ENCODE results near the gene STPG2. TPM values are rescaled to one million over a fixed set of nuclear protein-coding genes. Genes with fewer than 3 reads are reported as not detected.

Gene STPG2
- total and polyA plus RNA-seq, 10 of the 15 experiments (the other 5 are each of a cell fraction or from before 2014, with no cell fraction given): 0.13 to 0.24 TPM; not detected in 8

DNA sequence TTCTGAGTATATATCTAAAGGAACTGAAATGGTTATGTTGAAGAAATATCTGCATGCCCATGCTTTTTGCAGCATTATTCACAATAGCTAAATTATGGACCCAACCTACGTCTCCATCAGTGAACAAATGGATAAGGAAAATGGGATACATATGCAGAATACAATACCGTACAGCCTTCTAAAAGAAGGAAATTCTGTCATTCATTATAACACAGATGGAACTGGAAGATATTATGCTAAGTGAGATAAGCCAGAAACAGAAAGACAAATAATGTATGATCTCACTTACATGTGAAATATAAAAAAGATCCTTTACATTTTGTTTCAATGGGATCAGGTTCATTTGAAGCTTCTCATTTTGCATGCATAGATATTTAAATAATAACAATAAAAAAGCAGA, 263.3 kb downstream of the STPG2 start:
- intact Hi-C loops (cut with micrococcal nuclease; ENCODE audit: unreplicated experiment): no loop called here
- ChIA-PET RAD21 (ENCODE audit: unreplicated experiment) (no interaction called here), CTCF (no interaction called here), SMC1A (ENCODE audit: uncharacterized antibody, unreplicated experiment) (no interaction called here), POLR2A (no interaction called here)
- Histone ChIP-seq H3K79me2 (ENCODE audit: control insufficient read depth, insufficient read depth, low read length) (no peaks in the 10 kb centered on the region), H4K20me1 (ENCODE audit: control insufficient read depth, insufficient read depth) (no peaks in the 10 kb centered on the region), H3K9me3 (replicated peaks; ENCODE audit: control insufficient read depth, insufficient read depth, low read length) (no peaks in the 10 kb centered on the region), H2AFZ (ENCODE audit: control insufficient read depth, low read depth, low read length) (no peak overlapping the region), H3K27ac (ENCODE audit: control insufficient read depth, insufficient read depth) (no peak overlapping the region), H3K4me3 (no peak overlapping the region), H3K27me3 (replicated peaks in 1 of 2; ENCODE audit: control insufficient read depth in 2 of 2, insufficient read depth in 2 of 2, low read length in 1 of 2) (no peaks in the 10 kb centered on the region), H3K9ac (ENCODE audit: control insufficient read depth, insufficient read depth, low read length) (no peak overlapping the region), H3K4me1 (ENCODE audit: control insufficient read depth, insufficient read depth, low read length) (no peaks in the 10 kb centered on the region), H3K4me2 (ENCODE audit: control insufficient read depth, insufficient read depth) (no peak overlapping the region), H3K36me3 (ENCODE audit: control insufficient read depth in 2 of 2, insufficient read depth in 2 of 2, low read length in 1 of 2) (no peaks in the 10 kb centered on the region)
- ATAC-seq (no peak), FAIRE-seq (no peak), DNase-seq (ENCODE audit: low read depth, low spot score) (no peak)
- no TSS peak for BruUV-seq (replicated peaks)
- 23% methylated on average over 2 of the region's 2 CpGs for WGBS (ENCODE audit: insufficient coverage, insufficient replicate concordance, low lambda C conversion rate, missing lambda C conversion rate)
- in situ Hi-C loops (cut with MboI): no loop called here
- TF ChIP-seq, protein P1, sequence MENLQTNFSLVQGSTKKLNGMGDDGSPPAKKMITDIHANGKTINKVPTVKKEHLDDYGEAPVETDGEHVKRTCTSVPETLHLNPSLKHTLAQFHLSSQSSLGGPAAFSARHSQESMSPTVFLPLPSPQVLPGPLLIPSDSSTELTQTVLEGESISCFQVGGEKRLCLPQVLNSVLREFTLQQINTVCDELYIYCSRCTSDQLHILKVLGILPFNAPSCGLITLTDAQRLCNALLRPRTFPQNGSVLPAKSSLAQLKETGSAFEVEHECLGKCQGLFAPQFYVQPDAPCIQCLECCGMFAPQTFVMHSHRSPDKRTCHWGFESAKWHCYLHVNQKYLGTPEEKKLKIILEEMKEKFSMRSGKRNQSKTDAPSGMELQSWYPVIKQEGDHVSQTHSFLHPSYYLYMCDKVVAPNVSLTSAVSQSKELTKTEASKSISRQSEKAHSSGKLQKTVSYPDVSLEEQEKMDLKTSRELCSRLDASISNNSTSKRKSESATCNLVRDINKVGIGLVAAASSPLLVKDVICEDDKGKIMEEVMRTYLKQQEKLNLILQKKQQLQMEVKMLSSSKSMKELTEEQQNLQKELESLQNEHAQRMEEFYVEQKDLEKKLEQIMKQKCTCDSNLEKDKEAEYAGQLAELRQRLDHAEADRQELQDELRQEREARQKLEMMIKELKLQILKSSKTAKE (IDR thresholded peaks at IDR 0.05; ENCODE audit: low read depth, poor library complexity, severe bottlenecking): no peak
- TF ChIP-seq MXI1 (IDR thresholded peaks at IDR 0.05; ENCODE audit: low read depth, low read length) (no peak), STAT1 (conservative IDR thresholded peaks at IDR 0.05) (no peak), CBX3 (IDR thresholded peaks at IDR 0.05; ENCODE audit: borderline replicate concordance, low read depth) (no peak), CHD2 (IDR thresholded peaks at IDR 0.05; ENCODE audit: borderline replicate concordance, low read depth, low read length) (no peak), RFX5 (IDR thresholded peaks at IDR 0.05; ENCODE audit: low read depth, low read length) (no peak), HDAC2 (IDR thresholded peaks at IDR 0.05) (no peak), POLR2AphosphoS2 (IDR thresholded peaks at IDR 0.05; ENCODE audit: low read depth, low read length) (no peak), TARDBP (IDR thresholded peaks at IDR 0.05; ENCODE audit: borderline replicate concordance) (no peak), EGR1 (IDR thresholded peaks at IDR 0.05; ENCODE audit: borderline replicate concordance in 1 of 2, low read depth in 2 of 2, low read length in 2 of 2) (no peak), FOXK2 (IDR thresholded peaks at IDR 0.05) (no peak), ZNF207 (IDR thresholded peaks at IDR 0.05; ENCODE audit: borderline replicate concordance) (no peak), JUND (IDR thresholded peaks at IDR 0.05; ENCODE audit: low read depth, low read length) (no peak), NFYB (IDR thresholded peaks at IDR 0.05; ENCODE audit: insufficient read depth, low read depth, low read length) (no peak)
- TF ChIP-seq, protein P2, sequence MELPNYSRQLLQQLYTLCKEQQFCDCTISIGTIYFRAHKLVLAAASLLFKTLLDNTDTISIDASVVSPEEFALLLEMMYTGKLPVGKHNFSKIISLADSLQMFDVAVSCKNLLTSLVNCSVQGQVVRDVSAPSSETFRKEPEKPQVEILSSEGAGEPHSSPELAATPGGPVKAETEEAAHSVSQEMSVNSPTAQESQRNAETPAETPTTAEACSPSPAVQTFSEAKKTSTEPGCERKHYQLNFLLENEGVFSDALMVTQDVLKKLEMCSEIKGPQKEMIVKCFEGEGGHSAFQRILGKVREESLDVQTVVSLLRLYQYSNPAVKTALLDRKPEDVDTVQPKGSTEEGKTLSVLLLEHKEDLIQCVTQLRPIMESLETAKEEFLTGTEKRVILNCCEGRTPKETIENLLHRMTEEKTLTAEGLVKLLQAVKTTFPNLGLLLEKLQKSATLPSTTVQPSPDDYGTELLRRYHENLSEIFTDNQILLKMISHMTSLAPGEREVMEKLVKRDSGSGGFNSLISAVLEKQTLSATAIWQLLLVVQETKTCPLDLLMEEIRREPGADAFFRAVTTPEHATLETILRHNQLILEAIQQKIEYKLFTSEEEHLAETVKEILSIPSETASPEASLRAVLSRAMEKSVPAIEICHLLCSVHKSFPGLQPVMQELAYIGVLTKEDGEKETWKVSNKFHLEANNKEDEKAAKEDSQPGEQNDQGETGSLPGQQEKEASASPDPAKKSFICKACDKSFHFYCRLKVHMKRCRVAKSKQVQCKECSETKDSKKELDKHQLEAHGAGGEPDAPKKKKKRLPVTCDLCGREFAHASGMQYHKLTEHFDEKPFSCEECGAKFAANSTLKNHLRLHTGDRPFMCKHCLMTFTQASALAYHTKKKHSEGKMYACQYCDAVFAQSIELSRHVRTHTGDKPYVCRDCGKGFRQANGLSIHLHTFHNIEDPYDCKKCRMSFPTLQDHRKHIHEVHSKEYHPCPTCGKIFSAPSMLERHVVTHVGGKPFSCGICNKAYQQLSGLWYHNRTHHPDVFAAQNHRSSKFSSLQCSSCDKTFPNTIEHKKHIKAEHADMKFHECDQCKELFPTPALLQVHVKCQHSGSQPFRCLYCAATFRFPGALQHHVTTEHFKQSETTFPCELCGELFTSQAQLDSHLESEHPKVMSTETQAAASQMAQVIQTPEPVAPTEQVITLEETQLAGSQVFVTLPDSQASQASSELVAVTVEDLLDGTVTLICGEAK (IDR thresholded peaks at IDR 0.05; ENCODE audit: borderline replicate concordance): no peak
- TF ChIP-seq, protein P3, sequence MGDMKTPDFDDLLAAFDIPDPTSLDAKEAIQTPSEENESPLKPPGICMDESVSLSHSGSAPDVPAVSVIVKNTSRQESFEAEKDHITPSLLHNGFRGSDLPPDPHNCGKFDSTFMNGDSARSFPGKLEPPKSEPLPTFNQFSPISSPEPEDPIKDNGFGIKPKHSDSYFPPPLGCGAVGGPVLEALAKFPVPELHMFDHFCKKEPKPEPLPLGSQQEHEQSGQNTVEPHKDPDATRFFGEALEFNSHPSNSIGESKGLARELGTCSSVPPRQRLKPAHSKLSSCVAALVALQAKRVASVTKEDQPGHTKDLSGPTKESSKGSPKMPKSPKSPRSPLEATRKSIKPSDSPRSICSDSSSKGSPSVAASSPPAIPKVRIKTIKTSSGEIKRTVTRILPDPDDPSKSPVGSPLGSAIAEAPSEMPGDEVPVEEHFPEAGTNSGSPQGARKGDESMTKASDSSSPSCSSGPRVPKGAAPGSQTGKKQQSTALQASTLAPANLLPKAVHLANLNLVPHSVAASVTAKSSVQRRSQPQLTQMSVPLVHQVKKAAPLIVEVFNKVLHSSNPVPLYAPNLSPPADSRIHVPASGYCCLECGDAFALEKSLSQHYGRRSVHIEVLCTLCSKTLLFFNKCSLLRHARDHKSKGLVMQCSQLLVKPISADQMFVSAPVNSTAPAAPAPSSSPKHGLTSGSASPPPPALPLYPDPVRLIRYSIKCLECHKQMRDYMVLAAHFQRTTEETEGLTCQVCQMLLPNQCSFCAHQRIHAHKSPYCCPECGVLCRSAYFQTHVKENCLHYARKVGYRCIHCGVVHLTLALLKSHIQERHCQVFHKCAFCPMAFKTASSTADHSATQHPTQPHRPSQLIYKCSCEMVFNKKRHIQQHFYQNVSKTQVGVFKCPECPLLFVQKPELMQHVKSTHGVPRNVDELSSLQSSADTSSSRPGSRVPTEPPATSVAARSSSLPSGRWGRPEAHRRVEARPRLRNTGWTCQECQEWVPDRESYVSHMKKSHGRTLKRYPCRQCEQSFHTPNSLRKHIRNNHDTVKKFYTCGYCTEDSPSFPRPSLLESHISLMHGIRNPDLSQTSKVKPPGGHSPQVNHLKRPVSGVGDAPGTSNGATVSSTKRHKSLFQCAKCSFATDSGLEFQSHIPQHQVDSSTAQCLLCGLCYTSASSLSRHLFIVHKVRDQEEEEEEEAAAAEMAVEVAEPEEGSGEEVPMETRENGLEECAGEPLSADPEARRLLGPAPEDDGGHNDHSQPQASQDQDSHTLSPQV (IDR thresholded peaks at IDR 0.05): no peak
